DMS153 (cell line): ENCODE results near the gene SSH3.

Experiments
- DNase-seq: peaks from one replicate; lab custom pipeline; 2025; lab: John Stamatoyannopoulos, UW

Gene SSH3

GRCh38 chr11:67349036-67349435, 45.7 kb downstream of the SSH3 start:
- no peak for DNase-seq

- DNase-seq, result no peak
Observed at GRCh38 chr11:67349457-67349856, 46.1 kb downstream of the SSH3 start.

DNA sequence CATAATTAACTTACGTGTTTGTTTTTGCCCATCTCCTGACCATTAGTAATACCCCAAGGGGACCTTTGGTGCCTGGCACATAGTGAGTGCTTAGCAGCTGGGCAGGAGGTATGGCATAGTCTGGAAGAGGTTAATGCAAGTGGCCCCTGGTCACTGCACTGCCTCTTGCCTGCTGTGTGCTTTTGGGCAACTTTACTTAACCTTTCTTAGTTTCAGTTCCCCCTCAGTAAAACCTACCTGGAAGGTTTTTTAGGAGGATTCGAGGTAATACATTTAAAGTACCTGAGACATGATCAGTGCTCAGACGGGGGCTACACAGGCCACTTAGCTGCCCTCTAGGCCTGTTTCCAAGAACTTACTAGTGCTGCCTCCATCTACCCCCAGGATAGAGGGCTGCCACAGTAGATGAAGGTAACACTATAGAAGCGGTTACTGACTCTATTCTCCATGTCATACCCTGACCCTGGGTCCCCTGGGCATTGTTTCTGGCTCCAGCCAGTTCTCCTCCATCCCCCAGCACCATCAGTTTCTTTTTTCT, 46.7 kb downstream of the SSH3 start:
- DNase-seq, result no peak

GRCh38 chr11:67351275-67352005, 48.1 kb downstream of the SSH3 start:
- no peak for DNase-seq

DNA sequence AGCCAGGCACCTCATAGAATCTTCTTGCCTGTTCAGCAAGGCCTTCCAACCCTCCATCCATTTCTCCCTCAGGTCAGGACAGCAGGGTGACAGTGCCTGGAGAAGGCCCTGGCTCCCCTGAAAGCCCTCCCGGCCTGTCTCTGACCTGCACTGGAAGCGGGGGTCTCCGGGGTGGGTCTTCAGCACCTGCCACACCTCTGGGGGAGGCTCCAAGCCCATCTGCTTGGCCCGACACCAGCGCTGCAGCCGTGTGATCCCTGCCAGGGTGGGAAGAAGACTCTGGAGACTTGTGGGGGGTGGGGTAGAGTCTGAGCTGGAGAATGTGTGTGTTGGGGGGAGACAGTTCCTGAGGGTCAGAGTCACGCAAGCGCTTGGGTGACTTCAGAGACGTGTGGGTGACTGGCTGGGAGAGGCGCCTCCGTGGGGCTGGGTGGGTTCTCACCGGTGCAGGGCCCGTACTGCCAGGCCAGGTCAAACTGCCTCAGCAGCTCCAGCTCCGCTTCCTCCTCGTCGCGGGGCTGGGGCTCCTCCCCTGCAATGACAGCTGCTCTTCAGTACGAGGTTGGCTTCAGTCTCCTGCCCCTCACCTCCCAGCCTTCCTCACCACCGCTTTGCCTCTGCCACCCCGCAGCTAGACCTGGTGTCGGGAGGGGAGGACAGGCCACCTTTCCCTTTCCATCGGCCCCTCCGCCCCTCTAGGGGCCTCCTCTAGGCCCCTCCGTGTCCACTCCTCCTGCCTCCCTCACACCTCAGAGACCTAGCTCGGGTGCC, 49.4 kb downstream of the SSH3 start:
- peak; percentile 66 for DNase-seq

DNA sequence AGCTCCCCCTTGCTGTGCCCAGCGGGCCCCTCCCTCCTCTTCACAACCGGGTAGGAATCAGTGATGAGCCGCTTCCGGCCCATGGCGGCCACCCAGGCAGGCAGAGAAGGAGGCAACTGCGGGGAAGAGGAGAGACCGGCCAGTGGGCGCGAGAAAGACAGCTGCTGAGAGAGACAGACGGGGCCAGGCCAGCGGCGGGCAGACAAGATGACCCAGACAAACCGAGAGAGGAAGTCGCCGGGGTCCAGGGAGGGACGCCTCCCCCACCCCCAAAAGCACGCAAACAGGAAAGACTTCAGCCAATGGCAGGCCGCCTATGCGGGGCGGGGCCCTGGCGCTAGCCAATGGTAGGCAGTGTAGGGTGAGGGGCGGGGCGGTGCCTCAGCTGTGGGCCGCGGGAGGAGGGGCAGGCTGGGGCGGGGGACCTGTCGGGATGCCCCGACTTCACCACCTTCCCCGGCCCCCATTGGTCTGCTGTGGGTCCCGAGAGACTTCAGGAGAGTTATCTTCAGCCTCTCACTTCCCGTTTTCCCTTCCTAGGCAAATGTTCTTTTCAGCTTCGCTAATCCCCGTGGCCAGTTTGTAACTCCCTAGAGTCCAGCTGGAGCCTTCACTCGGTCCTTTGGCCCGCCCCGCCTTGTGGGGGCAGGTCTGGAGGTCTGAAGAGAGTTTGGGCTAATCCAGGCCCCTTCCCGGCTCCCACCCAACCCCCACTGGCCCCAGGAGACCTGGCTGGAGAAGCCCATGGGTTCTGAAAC, 50.2 kb downstream of the SSH3 start, which contains the start of gene POLD4:
TSS of gene POLD4 (minus strand) at position 230 of the 758 bp plus-strand sequence. CDS start at position 83, 147 bp downstream.
- peak; percentile 88 for DNase-seq

GRCh38 chr11:67354075-67355022, 51.0 kb downstream of the SSH3 start:
- no peak for DNase-seq

GRCh38 chr11:67355023-67355793, 51.9 kb downstream of the SSH3 start:
- no peak for DNase-seq

DNA sequence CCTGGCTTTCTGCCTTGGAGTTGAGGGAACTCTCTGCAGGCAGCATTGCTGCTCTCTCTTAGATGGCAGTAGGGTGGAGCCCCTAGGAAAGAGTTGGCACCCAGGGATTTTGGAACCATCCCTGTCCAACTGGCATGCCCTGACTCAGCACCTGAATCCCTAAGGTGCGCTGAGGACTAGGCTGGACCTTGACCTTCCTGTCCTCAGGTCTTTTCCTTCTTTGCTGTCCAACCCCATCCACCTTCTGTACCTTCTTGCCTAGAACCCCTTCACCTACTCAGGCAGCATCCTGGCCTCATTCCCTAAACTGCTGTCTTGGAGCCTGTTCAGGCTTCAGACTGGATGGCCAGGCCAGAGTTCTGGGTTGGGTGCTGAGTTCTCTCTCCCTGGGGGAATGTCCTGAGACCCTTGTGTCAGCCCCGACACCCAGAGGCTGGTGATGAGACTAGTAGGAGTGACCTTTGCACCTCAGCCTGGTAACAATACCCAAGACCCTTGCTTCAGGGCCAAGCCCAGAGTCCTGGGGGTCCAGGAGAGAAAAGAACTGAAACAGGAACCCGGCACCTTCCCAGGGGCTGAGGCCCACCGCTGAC, 52.6 kb downstream of the SSH3 start:
- no peak for DNase-seq

GRCh38 chr11:67356387-67356863, 53.1 kb downstream of the SSH3 start:
- no peak for DNase-seq

- peak; percentile 42 for DNase-seq
Observed at GRCh38 chr11:67356864-67357561, 53.7 kb downstream of the SSH3 start.

DNA sequence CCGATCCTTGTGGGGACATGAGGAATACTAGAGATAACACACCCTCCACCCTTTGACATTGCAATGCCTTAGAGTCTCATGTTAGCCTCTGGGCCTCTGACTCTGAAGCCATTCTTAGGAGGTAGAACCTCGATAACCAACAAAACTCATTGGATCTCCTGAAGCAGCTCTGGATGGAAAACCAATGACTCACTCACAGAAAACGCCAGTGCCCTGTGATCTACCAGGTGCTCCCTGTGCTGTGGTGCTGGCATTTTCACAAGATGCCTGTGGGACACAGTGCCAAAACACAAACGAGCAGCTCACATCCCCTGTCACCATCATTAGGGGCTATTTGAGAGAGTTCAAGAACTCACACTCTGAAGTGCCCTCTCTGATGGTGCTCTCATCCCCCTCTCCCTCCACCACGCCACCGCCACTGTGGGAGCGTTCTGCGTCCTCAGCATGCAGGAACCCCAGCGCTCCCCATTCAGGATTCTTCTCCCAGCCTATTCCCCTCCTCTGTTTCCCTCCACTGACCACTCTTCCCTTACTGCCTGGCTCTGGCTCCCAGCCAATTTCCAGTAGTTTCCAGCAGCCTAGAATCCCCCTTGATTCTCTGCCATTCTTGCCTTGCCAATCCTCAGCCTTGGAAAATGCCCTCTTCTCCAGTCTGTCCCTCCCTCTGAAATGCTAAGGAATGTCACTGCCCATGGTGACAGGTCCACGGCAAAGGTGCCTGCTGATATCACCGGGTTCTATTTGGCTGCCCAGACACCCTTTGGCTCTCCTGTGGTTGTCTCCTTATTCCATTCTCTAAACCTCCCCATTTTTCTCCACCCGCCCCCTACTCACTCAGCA, 54.7 kb downstream of the SSH3 start:
- no peak for DNase-seq
